ENCODE data around the gene KLHDC10.
"Not testable (repeated sequence)": the region's sequence is repeated elsewhere in the genome, so short reads cannot be mapped to it uniquely, and the experiment has no call there.

The KLHDC10 gene

GRCh38 chr7:130160455-130160854 is 90.1 kb downstream of the KLHDC10 start:
- DNase-seq: no peak

GRCh38 chr7:130162196-130162595 is 91.9 kb downstream of the KLHDC10 start:
- DNase-seq: no peak

GRCh38 chr7:130174237-130174959 is 104.1 kb downstream of the KLHDC10 start:
- no peak for DNase-seq

GRCh38 chr7:130178251-130178650 is 107.9 kb downstream of the KLHDC10 start:
- DNase-seq: no peak

GRCh38 chr7:130179631-130180030 is 109.3 kb downstream of the KLHDC10 start:
- no peak for DNase-seq

- DNase-seq: no peak
Observed at GRCh38 chr7:130180571-130181262, 110.4 kb downstream of the KLHDC10 start.

- DNase-seq: no peak
Observed at GRCh38 chr7:130181263-130181605, 110.9 kb downstream of the KLHDC10 start.

- DNase-seq: no peak
Observed at GRCh38 chr7:130182990-130183389, 112.7 kb downstream of the KLHDC10 start.

GRCh38 chr7:130184349-130184748 is 114.0 kb downstream of the KLHDC10 start:
- not testable (repeated sequence) for DNase-seq

Data from NCI-H1436 treated with DMSO at 0.1 percent for 48 hours (cell line).